Measurements from ENCODE around the gene CRHR1.

Gene CRHR1

GRCh38 chr17:45757431-45758218, 26.5 kb upstream of the CRHR1 start:
- no peak for DNase-seq (ENCODE audit: extremely low read depth in 1 of 2, low read depth in 1 of 2)

- DNase-seq (ENCODE audit: extremely low read depth in 1 of 2, low read depth in 1 of 2), result no peak
Measured at GRCh38 chr17:45758544-45758943, 25.6 kb upstream of the CRHR1 start.

- DNase-seq (ENCODE audit: extremely low read depth in 1 of 2, low read depth in 1 of 2), result no peak
Measured at GRCh38 chr17:45759761-45760160, 24.4 kb upstream of the CRHR1 start.

- DNase-seq (ENCODE audit: extremely low read depth in 1 of 2, low read depth in 1 of 2), result no peak
Measured at GRCh38 chr17:45761957-45762565, 22.1 kb upstream of the CRHR1 start.

GRCh38 chr17:45763182-45763581, 20.9 kb upstream of the CRHR1 start:
- no peak for DNase-seq (ENCODE audit: extremely low read depth in 1 of 2, low read depth in 1 of 2)

- DNase-seq (ENCODE audit: extremely low read depth in 1 of 2, low read depth in 1 of 2), result no peak
Measured at GRCh38 chr17:45764479-45764878, 19.6 kb upstream of the CRHR1 start.

- no peak for DNase-seq (ENCODE audit: extremely low read depth in 1 of 2, low read depth in 1 of 2)
Measured at GRCh38 chr17:45768000-45768399, 16.1 kb upstream of the CRHR1 start.

GRCh38 chr17:45770632-45771270, 13.4 kb upstream of the CRHR1 start:
- no peak for DNase-seq (ENCODE audit: extremely low read depth in 1 of 2, low read depth in 1 of 2)

- no peak for DNase-seq (ENCODE audit: extremely low read depth in 1 of 2, low read depth in 1 of 2)
Measured at GRCh38 chr17:45771271-45771959, 12.7 kb upstream of the CRHR1 start.

- no peak for DNase-seq (ENCODE audit: extremely low read depth in 1 of 2, low read depth in 1 of 2)
Measured at GRCh38 chr17:45775148-45775547, 9.0 kb upstream of the CRHR1 start.

GRCh38 chr17:45775576-45776011, 8.5 kb upstream of the CRHR1 start:
- DNase-seq (ENCODE audit: extremely low read depth in 1 of 2, low read depth in 1 of 2), result no peak

GRCh38 chr17:45776896-45777295, 7.2 kb upstream of the CRHR1 start:
- no peak for DNase-seq (ENCODE audit: extremely low read depth in 1 of 2, low read depth in 1 of 2)

GRCh38 chr17:45777388-45777787, 6.7 kb upstream of the CRHR1 start:
- no peak for DNase-seq (ENCODE audit: extremely low read depth in 1 of 2, low read depth in 1 of 2)

GRCh38 chr17:45780921-45781320, 3.2 kb upstream of the CRHR1 start:
- DNase-seq (ENCODE audit: extremely low read depth in 1 of 2, low read depth in 1 of 2), result no peak

- DNase-seq (ENCODE audit: extremely low read depth in 1 of 2, low read depth in 1 of 2), result no peak
Measured at GRCh38 chr17:45782889-45783592, 1.1 kb upstream of the CRHR1 start.

- DNase-seq (ENCODE audit: extremely low read depth in 1 of 2, low read depth in 1 of 2), result no peak
Measured at GRCh38 chr17:45783593-45784292, 377 bp upstream of the CRHR1 start.

- peak in 1 of 2 donors; percentile 18 for DNase-seq (ENCODE audit: extremely low read depth in 1 of 2, low read depth in 1 of 2)
Measured at GRCh38 chr17:45784741-45785479, 790 bp downstream of the CRHR1 start.

- DNase-seq (ENCODE audit: extremely low read depth in 1 of 2, low read depth in 1 of 2), result no peak
Measured at GRCh38 chr17:45785480-45786193, 1.5 kb downstream of the CRHR1 start.

- no peak for DNase-seq (ENCODE audit: extremely low read depth in 1 of 2, low read depth in 1 of 2)
Measured at GRCh38 chr17:45786349-45786748, 2.2 kb downstream of the CRHR1 start.
